ENCODE data around the gene SLC7A14. TPM values are rescaled to one million over a fixed set of nuclear protein-coding genes. Genes with fewer than 3 reads are reported as not detected.
A peak's percentile ranks its signal among the peaks of the same experiment; 100 is the strongest.

Gene SLC7A14
- total RNA-seq, 1 experiment from 2014 or later = 2.6 TPM

- Histone ChIP-seq H3K27me3 (ENCODE audit: control insufficient read depth, insufficient read depth, low read length) (no peaks in the 10 kb centered on the region), H3K4me3 (ENCODE audit: insufficient read depth, low read depth, low read length) (no peak overlapping the region), H3K36me3 (replicated peaks; ENCODE audit: control insufficient read depth, insufficient read depth, low read length) (no peaks in the 10 kb centered on the region)
- DNase-seq = no peak
Measured at GRCh38 chr3:170508291-170508690, 77.6 kb downstream of the SLC7A14 start.

GRCh38 chr3:170507063-170507462, 78.8 kb downstream of the SLC7A14 start:
- H3K36me3 ChIP-seq (replicated peaks; ENCODE audit: control insufficient read depth, insufficient read depth, low read length) = no peaks in the 10 kb centered on the region
- DNase-seq = no peak
- H3K27me3 ChIP-seq (ENCODE audit: control insufficient read depth, insufficient read depth, low read length) = no peaks in the 10 kb centered on the region
- no peak overlapping the region for H3K4me3 ChIP-seq (ENCODE audit: insufficient read depth, low read depth, low read length)

- no peak overlapping the region for H3K4me3 ChIP-seq (ENCODE audit: insufficient read depth, low read depth, low read length)
- no peaks in the 10 kb centered on the region for H3K36me3 ChIP-seq (replicated peaks; ENCODE audit: control insufficient read depth, insufficient read depth, low read length)
- peak; percentile 24 for DNase-seq
- no peaks in the 10 kb centered on the region for H3K27me3 ChIP-seq (ENCODE audit: control insufficient read depth, insufficient read depth, low read length)
Measured at GRCh38 chr3:170506556-170506955, 79.3 kb downstream of the SLC7A14 start.

- Histone ChIP-seq H3K4me3 (ENCODE audit: insufficient read depth, low read depth, low read length) (no peak overlapping the region), H3K36me3 (replicated peaks; ENCODE audit: control insufficient read depth, insufficient read depth, low read length) (no peaks in the 10 kb centered on the region), H3K27me3 (ENCODE audit: control insufficient read depth, insufficient read depth, low read length) (no peaks in the 10 kb centered on the region)
- no peak for DNase-seq
Measured at GRCh38 chr3:170502297-170502696, 83.6 kb downstream of the SLC7A14 start.

- H3K36me3 ChIP-seq (replicated peaks; ENCODE audit: control insufficient read depth, insufficient read depth, low read length) = no peaks in the 10 kb centered on the region
- no peak overlapping the region for H3K4me3 ChIP-seq (ENCODE audit: insufficient read depth, low read depth, low read length)
- DNase-seq = no peak
- no peaks in the 10 kb centered on the region for H3K27me3 ChIP-seq (ENCODE audit: control insufficient read depth, insufficient read depth, low read length)
Measured at GRCh38 chr3:170500995-170501394, 84.9 kb downstream of the SLC7A14 start.

GRCh38 chr3:170500462-170500861, 85.4 kb downstream of the SLC7A14 start:
- Histone ChIP-seq H3K4me3 (ENCODE audit: insufficient read depth, low read depth, low read length) (no peak overlapping the region), H3K36me3 (replicated peaks; ENCODE audit: control insufficient read depth, insufficient read depth, low read length) (no peaks in the 10 kb centered on the region), H3K27me3 (ENCODE audit: control insufficient read depth, insufficient read depth, low read length) (no peaks in the 10 kb centered on the region)
- no peak for DNase-seq

GRCh38 chr3:170499562-170500156, 86.2 kb downstream of the SLC7A14 start:
- no peaks in the 10 kb centered on the region for H3K36me3 ChIP-seq (replicated peaks; ENCODE audit: control insufficient read depth, insufficient read depth, low read length)
- DNase-seq = peak; percentile 71
- no peak overlapping the region for H3K4me3 ChIP-seq (ENCODE audit: insufficient read depth, low read depth, low read length)

GRCh38 chr3:170497207-170498095, 88.4 kb downstream of the SLC7A14 start:
- no peaks in the 10 kb centered on the region for H3K27me3 ChIP-seq (ENCODE audit: control insufficient read depth, insufficient read depth, low read length)
- no peak for DNase-seq
- no peaks in the 10 kb centered on the region for H3K36me3 ChIP-seq (replicated peaks; ENCODE audit: control insufficient read depth, insufficient read depth, low read length)
- H3K4me3 ChIP-seq (ENCODE audit: insufficient read depth, low read depth, low read length) = no peak overlapping the region

More at GRCh38 chr3:170499562-170500156, 86.2 kb downstream of the SLC7A14 start:
- no peaks in the 10 kb centered on the region for H3K27me3 ChIP-seq (ENCODE audit: control insufficient read depth, insufficient read depth, low read length)

GRCh38 chr3:170496868-170497140, 89.1 kb downstream of the SLC7A14 start:
- DNase-seq = no peak
- no peak overlapping the region for H3K4me3 ChIP-seq (ENCODE audit: insufficient read depth, low read depth, low read length)

GRCh38 chr3:170496026-170496867, 89.6 kb downstream of the SLC7A14 start:
- DNase-seq = peak; percentile 44
- H3K4me3 ChIP-seq (ENCODE audit: insufficient read depth, low read depth, low read length) = no peak overlapping the region
- H3K36me3 ChIP-seq (replicated peaks; ENCODE audit: control insufficient read depth, insufficient read depth, low read length) = no peaks in the 10 kb centered on the region
- no peaks in the 10 kb centered on the region for H3K27me3 ChIP-seq (ENCODE audit: control insufficient read depth, insufficient read depth, low read length)

More at GRCh38 chr3:170496868-170497140, 89.1 kb downstream of the SLC7A14 start:
- Histone ChIP-seq H3K27me3 (ENCODE audit: control insufficient read depth, insufficient read depth, low read length) (no peaks in the 10 kb centered on the region), H3K36me3 (replicated peaks; ENCODE audit: control insufficient read depth, insufficient read depth, low read length) (no peaks in the 10 kb centered on the region)

- no peak for DNase-seq
- Histone ChIP-seq H3K36me3 (replicated peaks; ENCODE audit: control insufficient read depth, insufficient read depth, low read length) (no peaks in the 10 kb centered on the region), H3K4me3 (ENCODE audit: insufficient read depth, low read depth, low read length) (no peak overlapping the region), H3K27me3 (ENCODE audit: control insufficient read depth, insufficient read depth, low read length) (no peaks in the 10 kb centered on the region)
Measured at GRCh38 chr3:170494766-170495165, 91.1 kb downstream of the SLC7A14 start.

- Histone ChIP-seq H3K27me3 (ENCODE audit: control insufficient read depth, insufficient read depth, low read length) (no peaks in the 10 kb centered on the region), H3K4me3 (ENCODE audit: insufficient read depth, low read depth, low read length) (no peak overlapping the region), H3K36me3 (replicated peaks; ENCODE audit: control insufficient read depth, insufficient read depth, low read length) (no peaks in the 10 kb centered on the region)
- no peak for DNase-seq
Measured at GRCh38 chr3:170493712-170494182, 92.1 kb downstream of the SLC7A14 start.

- no peak overlapping the region for H3K4me3 ChIP-seq (ENCODE audit: insufficient read depth, low read depth, low read length)
- no peak for DNase-seq
- no peaks in the 10 kb centered on the region for H3K36me3 ChIP-seq (replicated peaks; ENCODE audit: control insufficient read depth, insufficient read depth, low read length)
- no peaks in the 10 kb centered on the region for H3K27me3 ChIP-seq (ENCODE audit: control insufficient read depth, insufficient read depth, low read length)
Measured at GRCh38 chr3:170491901-170492300, 94.0 kb downstream of the SLC7A14 start.

- H3K27me3 ChIP-seq (ENCODE audit: control insufficient read depth, insufficient read depth, low read length) = no peaks in the 10 kb centered on the region
- H3K36me3 ChIP-seq (replicated peaks; ENCODE audit: control insufficient read depth, insufficient read depth, low read length) = no peaks in the 10 kb centered on the region
- H3K4me3 ChIP-seq (ENCODE audit: insufficient read depth, low read depth, low read length) = no peak overlapping the region
- no peak for DNase-seq
Measured at GRCh38 chr3:170490828-170491560, 94.9 kb downstream of the SLC7A14 start.
